GM10847 (cell line): Measurements from ENCODE around the gene KCNQ4.

Experiments
- POLR2A ChIP-seq: IDR thresholded peaks from 2 replicates; pipeline ENCODE4 v1.6.1; 2011; ENCODE audit not compliant: insufficient read length; ENCODE audit errors: extremely low read depth

KCNQ4 gene

GRCh38 chr1:40783001-40783905, at the start of gene KCNQ4:
Gene KCNQ4 (plus strand): TSS chr1:40783787. CDS start chr1:40784094, 307 bp downstream.
- no peak for TF ChIP-seq POLR2A

GRCh38 chr1:40734882-40735628, 48.5 kb upstream of the KCNQ4 start:
- TF ChIP-seq POLR2A: no peak

GRCh38 chr1:40736085-40736531, 47.5 kb upstream of the KCNQ4 start:
- no peak for TF ChIP-seq POLR2A

- no peak for TF ChIP-seq POLR2A
Observed at GRCh38 chr1:40738831-40739230, 44.8 kb upstream of the KCNQ4 start.

GRCh38 chr1:40739455-40740008, 44.1 kb upstream of the KCNQ4 start:
- no peak for TF ChIP-seq POLR2A

GRCh38 chr1:40740039-40740996, 43.3 kb upstream of the KCNQ4 start:
- no peak for TF ChIP-seq POLR2A

GRCh38 chr1:40740997-40741736, 42.4 kb upstream of the KCNQ4 start:
- TF ChIP-seq POLR2A: no peak

GRCh38 chr1:40742363-40743061, 41.1 kb upstream of the KCNQ4 start:
- TF ChIP-seq POLR2A: no peak

- TF ChIP-seq POLR2A: no peak
Observed at GRCh38 chr1:40743452-40743851, 40.1 kb upstream of the KCNQ4 start.

- TF ChIP-seq POLR2A: no peak
Observed at GRCh38 chr1:40743860-40744259, 39.7 kb upstream of the KCNQ4 start.

- no peak for TF ChIP-seq POLR2A
Observed at GRCh38 chr1:40745176-40745575, 38.4 kb upstream of the KCNQ4 start.

GRCh38 chr1:40746344-40747090, 37.1 kb upstream of the KCNQ4 start:
- no peak for TF ChIP-seq POLR2A

- no peak for TF ChIP-seq POLR2A
Observed at GRCh38 chr1:40748841-40749718, 34.5 kb upstream of the KCNQ4 start.
